Esophagus squamous epithelium (tissue), 4 donors: ENCODE results near the gene SYTL2.

ENCODE experiments used
- CTCF ChIP-seq, 6 experiments: fragments of 450-650 bp in 4 of 6; fragments of 200-600 bp in 2 of 6; sonication (generic) in 2 of 6; IDR thresholded peaks; one replicate each; pipeline ENCODE4 v1.5.1; 2016 to 2019; ENCODE audit warnings: antibody characterized with exemption in 6 of 6, mild to moderate bottlenecking in 4 of 6, moderate library complexity in 4 of 6
- POLR2A ChIP-seq, 4 donors: fragments of 450-650 bp; IDR thresholded peaks; one replicate each; pipeline ENCODE4 v1.6.1; 2017; ENCODE audit warnings: antibody characterized with exemption in 4 of 4, mild to moderate bottlenecking in 4 of 4, moderate library complexity in 3 of 4

GRCh38 chr11:85745626-85746025, 65.3 kb downstream of the SYTL2 start:
- TF ChIP-seq POLR2A (IDR thresholded peaks at IDR 0.05), result no peak
- TF ChIP-seq CTCF (IDR thresholded peaks at IDR 0.05), result no peak
